A673 (cell line): ENCODE measurements around the gene CLMP. TPM values are rescaled to one million over a fixed set of nuclear protein-coding genes. Genes with fewer than 3 reads are reported as not detected.
A peak's percentile ranks its signal among the peaks of the same experiment; 100 is the strongest.
"Not testable (repeated sequence)": the region's sequence is repeated elsewhere in the genome, so short reads cannot be mapped to it uniquely, and the experiment has no call there.

Experiments used
- BruUV-seq: library from RNA; stranded (reverse); fragments of 400-500 nt; replicated peaks from 2 replicates; lab custom pipeline; 2021; lab: Mats Ljungman, UMichigan
- CTCF ChIA-PET: fragments of 300-600 bp; sonication (Branson Sonifier 250); formaldehyde crosslinking; loops from one replicate; lab custom pipeline; 2022; ENCODE audit warnings: antibody characterized with exemption; lab: Charles Lee
- POLR2A ChIA-PET: fragments of 300-600 bp; sonication (Branson Sonifier 250); formaldehyde crosslinking; loops from one replicate; lab custom pipeline; 2022; ENCODE audit warnings: antibody characterized with exemption; ENCODE audit not compliant: low non-redundant PET; lab: Charles Lee
- DNase-seq: peaks from one replicate; pipeline ENCODE4 v3.0.0-alpha.2; 2015; ENCODE audit warnings: low spot score
- H3K27ac ChIP-seq: fragments of 200-600 bp; sonication (generic); 2 replicates; pipeline ENCODE4 v1.5.1; 2016; ENCODE audit warnings: mixed run types, low read depth, mild to moderate bottlenecking, mixed read lengths, antibody characterized with exemption, low read length; ENCODE audit not compliant: poor library complexity, severe bottlenecking
- H3K27me3 ChIP-seq: fragments of 200-600 bp; sonication (generic); replicated peaks from 2 replicates; pipeline ENCODE4 v1.6.1; 2017; ENCODE audit warnings: mixed run types, low read depth, mild to moderate bottlenecking, mixed read lengths, antibody characterized with exemption, low read length; ENCODE audit not compliant: insufficient read depth, poor library complexity
- H3K36me3 ChIP-seq: fragments of 200-600 bp; sonication (generic); 2 replicates; pipeline ENCODE4 v1.6.1; 2016; ENCODE audit warnings: mixed run types, mild to moderate bottlenecking, mixed read lengths, antibody characterized with exemption, low read length; ENCODE audit not compliant: insufficient read depth, poor library complexity, severe bottlenecking
- H3K4me1 ChIP-seq: fragments of 200-600 bp; sonication (generic); 2 replicates; pipeline ENCODE4 v1.6.1; 2017; ENCODE audit warnings: mixed run types, mild to moderate bottlenecking, mixed read lengths, antibody characterized with exemption, low read length; ENCODE audit not compliant: insufficient read depth, poor library complexity, severe bottlenecking
- H3K4me3 ChIP-seq: fragments of 200-600 bp; sonication (generic); 2 replicates; pipeline ENCODE4 v1.5.1; 2016; ENCODE audit warnings: low read depth, mixed run types, mild to moderate bottlenecking, mixed read lengths, low read length; ENCODE audit not compliant: poor library complexity, severe bottlenecking
- H3K9me3 ChIP-seq: fragments of 200-600 bp; sonication (generic); 2 replicates; pipeline ENCODE4 v1.6.1; 2016; ENCODE audit warnings: mixed run types, low read depth, mild to moderate bottlenecking, mixed read lengths, antibody characterized with exemption, low read length; ENCODE audit not compliant: poor library complexity, severe bottlenecking
- CTCF ChIP-seq: fragments of 300-800, 200-600 bp; sonication (generic); conservative IDR thresholded peaks from 2 replicates; pipeline ENCODE4 v1.5.1; 2017; ENCODE audit warnings: low read depth, mild to moderate bottlenecking, antibody characterized with exemption, low read length, moderate library complexity, mixed read lengths
- EZH2 ChIP-seq: fragments of 200-600 bp; sonication (generic); IDR thresholded peaks from 2 replicates; pipeline ENCODE4 v1.6.1; 2017; ENCODE audit warnings: borderline replicate concordance, low read depth, mild to moderate bottlenecking, mixed read lengths, antibody characterized with exemption, low read length; ENCODE audit not compliant: poor library complexity, severe bottlenecking
- intact Hi-C: fragments of 100-400 bp; cut with micrococcal nuclease; formaldehyde crosslinking; loops from one replicate; pipeline ENCODE4 v1.10.0; 2022; ENCODE audit not compliant: unreplicated experiment
- total RNA-seq: library from RNA; stranded (reverse); gene quantifications from 2 replicates; pipeline ENCODE4 v1.2.3, GENCODE V29; 2021

The CLMP gene
- total RNA-seq, 1 experiment from 2014 or later: 62.6 TPM

DNA sequence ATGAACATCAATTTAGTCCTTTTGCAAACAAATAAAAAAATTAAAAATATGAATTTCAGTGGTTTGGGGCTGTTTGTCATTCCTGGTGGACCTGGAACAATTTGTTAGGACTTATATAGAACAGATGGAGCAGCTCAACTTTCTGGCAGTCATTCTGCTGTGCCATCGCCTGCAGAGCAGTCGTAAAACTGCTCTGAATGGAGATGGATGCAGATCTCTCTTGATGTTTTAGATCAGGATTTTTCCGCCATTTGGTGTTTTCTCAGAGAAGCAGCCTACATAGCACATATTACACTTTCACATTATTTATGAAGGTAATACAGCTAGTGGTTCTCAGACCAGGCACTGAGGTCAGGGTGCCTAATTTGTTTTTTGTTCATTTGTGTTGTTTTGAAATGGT lies 101.3 kb downstream of the CLMP start:
- H3K36me3 ChIP-seq: no peaks in the 10 kb centered on the region
- H3K4me1 ChIP-seq: peaks cover 7% of the 10 kb centered on the region
- H3K4me3 ChIP-seq: no peak overlapping the region
- DNase-seq: no peak
- ChIA-PET CTCF (no interaction called here), POLR2A (no interaction called here)
- no peak overlapping the region for H3K27ac ChIP-seq
- H3K27me3 ChIP-seq: no peaks in the 10 kb centered on the region
- TF ChIP-seq EZH2: no peak
- TF ChIP-seq CTCF: no peak
- no TSS peak for BruUV-seq
- no peaks in the 10 kb centered on the region for H3K9me3 ChIP-seq
- intact Hi-C loops: no loop called here

- POLR2A ChIA-PET: interaction anchor here (0.6 kb wide), 1 partner anchor 1793 kb away, joined by 3 read pairs; no protein-coding TSS in a partner anchor
- peak overlapping the region; percentile 12 for H3K27ac ChIP-seq
- intact Hi-C loops: no loop called here
- no peak for DNase-seq
- no peak overlapping the region for H3K4me3 ChIP-seq
- CTCF ChIA-PET: interaction anchor here (0.7 to 0.9 kb wide), 2 partner anchors 12 to 19 kb away, joined by 3 to 7 read pairs; no protein-coding TSS in a partner anchor
- no TSS peak for BruUV-seq
- H3K4me1 ChIP-seq: peaks cover 7% of the 10 kb centered on the region
- no peaks in the 10 kb centered on the region for H3K9me3 ChIP-seq
- H3K27me3 ChIP-seq: no peaks in the 10 kb centered on the region
- no peak for TF ChIP-seq EZH2
- no peak for TF ChIP-seq CTCF
- H3K36me3 ChIP-seq: no peaks in the 10 kb centered on the region
Observed at GRCh38 chr11:123091506-123091905, 103.5 kb downstream of the CLMP start.

DNA sequence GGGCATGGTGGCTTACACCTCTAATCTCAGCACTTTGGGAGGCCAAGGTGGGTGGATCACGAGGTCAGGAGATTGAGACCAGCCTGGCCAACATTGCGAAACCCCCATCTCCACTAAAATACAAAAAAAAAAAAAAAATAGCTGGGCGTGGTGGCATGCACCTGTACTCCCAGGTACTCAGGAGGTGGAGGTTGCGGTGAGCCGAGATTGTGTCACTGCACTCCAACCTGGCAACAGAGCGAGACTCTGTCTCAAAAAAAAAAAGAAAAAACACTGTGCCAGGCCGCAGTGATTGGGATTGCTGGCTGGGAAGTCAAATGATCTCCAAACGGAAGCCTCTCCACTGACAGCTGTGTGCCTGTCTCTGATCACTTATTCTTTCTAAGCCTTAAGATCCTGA lies 104.9 kb downstream of the CLMP start:
- POLR2A ChIA-PET, CTCF ChIA-PET, H3K36me3 ChIP-seq, H3K4me3 ChIP-seq, H3K9me3 ChIP-seq, H3K4me1 ChIP-seq, H3K27me3 ChIP-seq, BruUV-seq, intact Hi-C loops, H3K27ac ChIP-seq, DNase-seq: not testable (repeated sequence)

- H3K4me1 ChIP-seq, DNase-seq, intact Hi-C loops, H3K36me3 ChIP-seq, CTCF ChIA-PET, H3K4me3 ChIP-seq, H3K9me3 ChIP-seq, H3K27ac ChIP-seq, POLR2A ChIA-PET, BruUV-seq, H3K27me3 ChIP-seq: not testable (repeated sequence)
Observed at GRCh38 chr11:123088896-123089295, 106.2 kb downstream of the CLMP start.

GRCh38 chr11:123087657-123088056 lies 107.4 kb downstream of the CLMP start:
- POLR2A ChIA-PET, CTCF ChIA-PET, H3K4me3 ChIP-seq, H3K9me3 ChIP-seq, DNase-seq, H3K27me3 ChIP-seq, H3K36me3 ChIP-seq, intact Hi-C loops, BruUV-seq, H3K27ac ChIP-seq: not testable (repeated sequence)
- peaks cover 12% of the 10 kb centered on the region for H3K4me1 ChIP-seq
